H1 (cell line): ENCODE data around the gene LEFTY1. TPM values are rescaled to one million over a fixed set of nuclear protein-coding genes. Genes with fewer than 3 reads are reported as not detected.

Source experiments
- CTCF ChIA-PET: fragments of 300-600 bp; sonication (Branson Sonifier 250); formaldehyde crosslinking; loops from one replicate; lab custom pipeline; 2021; ENCODE audit not compliant: partially characterized antibody; lab: Charles Lee
- POLR2A ChIA-PET: fragments of 300-600 bp; sonication (Branson Sonifier 250); formaldehyde crosslinking; loops from one replicate; lab custom pipeline; 2021; ENCODE audit warnings: inconsistent platforms; ENCODE audit not compliant: partially characterized antibody; lab: Charles Lee
- DNase-seq, 2 experiments: peaks; one replicate each; pipeline versions ENCODE4 v3.0.0 to v3.0.0-alpha.2; 2010 to 2022; ENCODE audit warnings: low spot score in 2 of 2, low read depth in 1 of 2, mixed read lengths in 1 of 2
- FAIRE-seq: peaks from 2 replicates; lab custom pipeline; 2011; peaks lifted over from hg19 to GRCh38; lab: Jason Lieb, UNC
- H2AFZ ChIP-seq: 2 replicates; pipeline ENCODE4 v1.8.1; 2012; ENCODE audit warnings: low read length, inconsistent platforms
- H2AK5ac ChIP-seq: 2 replicates; pipeline ENCODE4 v1.6.1; 2013; ENCODE audit warnings: low read depth, low read length
- H2BK120ac ChIP-seq: replicated peaks from 2 replicates; pipeline ENCODE3; 2013; ENCODE audit warnings: low read depth, low read length, inconsistent platforms
- H2BK12ac ChIP-seq: 2 replicates; pipeline ENCODE4 v1.6.1; 2013; ENCODE audit warnings: low read depth, low read length
- H2BK15ac ChIP-seq: 2 replicates; pipeline ENCODE4 v1.6.1; 2013; ENCODE audit warnings: low read length
- H2BK20ac ChIP-seq: 2 replicates; pipeline ENCODE4 v1.6.1; 2013; ENCODE audit warnings: low read length
- H2BK5ac ChIP-seq: 2 replicates; pipeline ENCODE4 v1.6.1; 2013; ENCODE audit warnings: low read depth, low read length
- H3K14ac ChIP-seq: 2 replicates; pipeline ENCODE4 v1.6.1; 2013; ENCODE audit warnings: inconsistent platforms; ENCODE audit not compliant: insufficient read length
- H3K18ac ChIP-seq: 2 replicates; pipeline ENCODE4 v1.6.1; 2013; ENCODE audit warnings: low read length; ENCODE audit errors: extremely low read depth
- H3K23ac ChIP-seq: 2 replicates; pipeline ENCODE4 v1.6.1; 2013; ENCODE audit warnings: inconsistent platforms; ENCODE audit not compliant: insufficient read length
- H3K23me2 ChIP-seq: 2 replicates; pipeline ENCODE4 v1.6.1; 2013; ENCODE audit warnings: low read depth, low read length
- H3K27ac ChIP-seq: 2 replicates; pipeline ENCODE4 v1.6.1; 2011; ENCODE audit warnings: low read depth, low read length, inconsistent platforms
- H3K27me3 ChIP-seq, 4 experiments: replicated peaks in 1 of 4; 1 replicate in 1 of 4; 2 replicates in 3 of 4; pipeline versions ENCODE4 v1.6.1 to v1.8.1; 2011 to 2013; ENCODE audit warnings: low read length in 3 of 4, mild to moderate bottlenecking in 3 of 4, inconsistent platforms in 2 of 4, mixed read lengths in 2 of 4, moderate library complexity in 1 of 4; ENCODE audit not compliant: control insufficient read depth in 3 of 4, insufficient read depth in 3 of 4; ENCODE audit errors: extremely low read depth in 1 of 4
- H3K36me3 ChIP-seq, 4 experiments: 2 replicates each; pipeline versions ENCODE4 v1.6.1 to v1.8.1; 2011 to 2013; ENCODE audit warnings: mild to moderate bottlenecking in 4 of 4, low read length in 3 of 4, moderate library complexity in 2 of 4, control low read depth in 1 of 4, inconsistent platforms in 1 of 4; ENCODE audit not compliant: insufficient read depth in 4 of 4, control insufficient read depth in 2 of 4
- H3K4ac ChIP-seq: replicated peaks from 2 replicates; pipeline ENCODE3; 2013; ENCODE audit warnings: low read length, low read depth, mixed read lengths, inconsistent platforms; ENCODE audit not compliant: insufficient read length
- H3K4me1 ChIP-seq, 4 experiments: replicated peaks in 1 of 4; 1 replicate in 1 of 4; 2 replicates in 3 of 4; pipeline versions ENCODE4 v1.6.1 to v1.8.1; 2011 to 2013; ENCODE audit warnings: low read length in 3 of 4, inconsistent platforms in 2 of 4, mixed read lengths in 1 of 4; ENCODE audit not compliant: insufficient read depth in 4 of 4, control insufficient read depth in 3 of 4
- H3K4me2 ChIP-seq, 2 experiments: 2 replicates each; pipeline versions ENCODE4 v1.6.1 to v1.8.1; 2011 to 2013; ENCODE audit warnings: low read depth in 2 of 2, low read length in 2 of 2, control low read depth in 1 of 2, inconsistent platforms in 1 of 2, mild to moderate bottlenecking in 1 of 2; ENCODE audit not compliant: insufficient read depth in 1 of 2
- H3K4me3 ChIP-seq, 4 experiments: fragments of 200-600, 300-600 bp in 1 of 4; sonication (generic), shearing (Covaris generic), sonication (Bioruptor Twin) in 1 of 4; 2 replicates each; pipeline versions ENCODE4 v1.5.1 to v1.8.1; 2011 to 2016; ENCODE audit warnings: low read length in 4 of 4, low read depth in 3 of 4, control low read depth in 2 of 4, inconsistent platforms in 2 of 4, mild to moderate bottlenecking in 2 of 4, mixed read lengths in 1 of 4, moderate library complexity in 1 of 4; ENCODE audit not compliant: insufficient read depth in 2 of 4; ENCODE audit errors: extremely low read depth in 1 of 4
- H3K56ac ChIP-seq: replicated peaks from 2 replicates; pipeline ENCODE3; 2013; ENCODE audit warnings: low read depth, mild to moderate bottlenecking, mixed read lengths, low read length, inconsistent platforms; ENCODE audit not compliant: insufficient read length
- H3K79me1 ChIP-seq: 2 replicates; pipeline ENCODE4 v1.6.1; 2013; ENCODE audit warnings: low read depth, low read length, control low read depth
- H3K79me2 ChIP-seq, 2 experiments: 2 replicates each; pipeline versions ENCODE4 v1.6.1 to v1.8.1; 2012 to 2013; ENCODE audit warnings: low read length in 2 of 2, mild to moderate bottlenecking in 2 of 2, inconsistent platforms in 1 of 2; ENCODE audit not compliant: insufficient read depth in 2 of 2, control insufficient read depth in 1 of 2
- H3K9ac ChIP-seq, 4 experiments: replicated peaks in 1 of 4; 1 replicate in 1 of 4; 2 replicates in 3 of 4; pipeline versions ENCODE4 v1.6.1 to v1.8.1; 2011 to 2013; ENCODE audit warnings: low read depth in 3 of 4, low read length in 3 of 4, control low read depth in 2 of 4, mild to moderate bottlenecking in 2 of 4, moderate library complexity in 2 of 4, inconsistent platforms in 1 of 4; ENCODE audit errors: extremely low read depth in 1 of 4
- H3K9me3 ChIP-seq, 2 experiments: 2 replicates each; pipeline versions ENCODE4 v1.6.1 to v1.8.1; 2012 to 2013; ENCODE audit warnings: mild to moderate bottlenecking in 2 of 2, moderate library complexity in 2 of 2, control low read depth in 1 of 2, inconsistent platforms in 1 of 2, low read depth in 1 of 2, low read length in 1 of 2, mixed read lengths in 1 of 2; ENCODE audit not compliant: insufficient read depth in 2 of 2
- H4K20me1 ChIP-seq, 2 experiments: replicated peaks in 1 of 2; 2 replicates each; pipeline versions ENCODE3 to v1.8.1; 2011 to 2013; ENCODE audit warnings: inconsistent platforms in 2 of 2, low read length in 2 of 2, mild to moderate bottlenecking in 1 of 2; ENCODE audit not compliant: insufficient read depth in 2 of 2, control insufficient read depth in 1 of 2
- H4K5ac ChIP-seq: 2 replicates; pipeline ENCODE4 v1.6.1; 2013; ENCODE audit warnings: low read length, low read depth, mixed read lengths, inconsistent platforms; ENCODE audit not compliant: insufficient read length
- H4K8ac ChIP-seq: 2 replicates; pipeline ENCODE4 v1.8.0; 2013; ENCODE audit warnings: mild to moderate bottlenecking, moderate library complexity, low read length, inconsistent platforms; ENCODE audit not compliant: insufficient read depth; ENCODE audit errors: extremely low read depth
- H4K91ac ChIP-seq: replicated peaks from 2 replicates; pipeline ENCODE3; 2013; ENCODE audit warnings: low read length, mixed read lengths, inconsistent platforms; ENCODE audit not compliant: insufficient read length
- CHD1 ChIP-seq: IDR thresholded peaks from 2 replicates; pipeline ENCODE4 v1.6.1; 2012; ENCODE audit warnings: low read depth, low read length, improper control_type of control experiment
- CREB1 ChIP-seq: IDR thresholded peaks from 2 replicates; pipeline ENCODE4 v1.6.1; 2012; ENCODE audit warnings: inconsistent platforms
- FOSL1 ChIP-seq: IDR thresholded peaks from 2 replicates; pipeline ENCODE4 v1.6.1; 2011; ENCODE audit warnings: mild to moderate bottlenecking, low read depth, low read length, moderate library complexity; ENCODE audit not compliant: insufficient read depth
- GABPA ChIP-seq: IDR thresholded peaks from 2 replicates; pipeline ENCODE4 v1.6.1; 2011; ENCODE audit warnings: mild to moderate bottlenecking, low read length, moderate library complexity, borderline replicate concordance; ENCODE audit not compliant: insufficient read depth
- GTF2F1 ChIP-seq: IDR thresholded peaks from 2 replicates; pipeline ENCODE4 v1.6.1; 2012; ENCODE audit warnings: low read depth, low read length, improper control_type of control experiment, borderline replicate concordance
- HDAC2 ChIP-seq, 2 experiments: fragments of 300-600 bp in 1 of 2; sonication (generic) in 1 of 2; IDR thresholded peaks; 2 replicates each; pipeline ENCODE4 v1.6.1; 2011 to 2012; ENCODE audit warnings: low read depth in 2 of 2, low read length in 2 of 2, mild to moderate bottlenecking in 2 of 2, moderate library complexity in 2 of 2, borderline replicate concordance in 1 of 2, inconsistent platforms in 1 of 2
- KDM1A ChIP-seq: fragments of 200-600, 300-600 bp; sonication (generic); IDR thresholded peaks from 2 replicates; pipeline ENCODE4 v1.7.1; 2016; ENCODE audit warnings: mild to moderate bottlenecking, low read length, borderline replicate concordance
- MAFK ChIP-seq: IDR thresholded peaks from 2 replicates; pipeline ENCODE4 v1.6.1; 2012; ENCODE audit warnings: low read depth, mild to moderate bottlenecking, improper control_type of control experiment, low read length
- MAX ChIP-seq: IDR thresholded peaks from 2 replicates; pipeline ENCODE4 v1.6.1; 2012; ENCODE audit warnings: inconsistent platforms
- SIRT6 ChIP-seq: IDR thresholded peaks from one replicate; pipeline ENCODE4 v1.7.1; 2012; ENCODE audit warnings: low read length, inconsistent platforms
- SP2 ChIP-seq: IDR thresholded peaks from 2 replicates; pipeline ENCODE4 v1.6.1; 2012; ENCODE audit warnings: mild to moderate bottlenecking, low read length, inconsistent platforms
- SUZ12 ChIP-seq: fragments of 200-600 bp; sonication (generic); IDR thresholded peaks from 2 replicates; pipeline ENCODE4 v1.6.1; 2012; ENCODE audit warnings: mild to moderate bottlenecking, inconsistent platforms, low read length, moderate library complexity, mixed read lengths
- WGBS, 2 experiments: shearing (Covaris generic) in 1 of 2; methylation state at CpG; one replicate each; pipeline versions ENCODE4 v1.1.6 to v1.1.7; 2013 to 2015; ENCODE audit warnings: low lambda C conversion rate in 2 of 2, mixed read lengths in 2 of 2, inconsistent platforms in 1 of 2, low coverage in 1 of 2, missing lambda C conversion rate in 1 of 2; ENCODE audit not compliant: insufficient replicate concordance in 2 of 2, insufficient coverage in 1 of 2, insufficient read length in 1 of 2; ENCODE audit errors: extremely low coverage in 1 of 2, missing lambda C conversion rate in 1 of 2; 5-methylcytosine and 5-hydroxymethylcytosine counted together
- polyA plus RNA-seq, 7 experiments: library from polyadenylated mRNA; depleted of rRNA in 3 of 7; stranded (reverse) in 5 of 7; unstranded in 2 of 7; fragments of >200 nt in 5 of 7; fragments of 200-250 nt in 2 of 7; gene quantifications; 1 replicate in 5 of 7; 2 replicates in 1 of 7; 4 replicates in 1 of 7; pipeline versions ENCODE4 v1.2.1 to v1.2.3, GENCODE V29; 2011 to 2013; ENCODE audit warnings: missing spikeins in 2 of 7, mixed read lengths in 2 of 7
- total RNA-seq: library from RNA; stranded (reverse); fragmentation: NEBNext Ultra II Directional; extraction: Animal tissue kit (Norgen Biotek cat#: 25700); gene quantifications from 2 replicates; pipeline ENCODE4 v1.2.1, GENCODE V29; 2021

Gene LEFTY1
- total and polyA plus RNA-seq, 2 of the 8 experiments (the other 6 are each of a cell fraction or from before 2014, with no cell fraction given): 4.5 to 11.7 TPM

- no peak overlapping the region for H2AK5ac ChIP-seq
- H3K14ac ChIP-seq: no peak overlapping the region
- H3K79me1 ChIP-seq: no peaks in the 10 kb centered on the region
- H2BK12ac ChIP-seq: no peak overlapping the region
- no peaks in the 10 kb centered on the region for H3K79me2 ChIP-seq
- H3K36me3 ChIP-seq: no peaks in the 10 kb centered on the region
- no peaks in the 10 kb centered on the region for H3K9me3 ChIP-seq
- no peak overlapping the region for H3K9ac ChIP-seq
- POLR2A ChIA-PET: interaction anchor here (1.6 to 2.8 kb wide), 2 partner anchors 13 to 18 kb away, joined by 5 to 7 read pairs; no protein-coding TSS in a partner anchor
- H3K4me3 ChIP-seq: no peak overlapping the region
- H4K20me1 ChIP-seq: no peaks in the 10 kb centered on the region
- CTCF ChIA-PET: interaction anchor here (0.8 to 21.3 kb wide), 6 partner anchors 9 to 41 kb away, joined by 3 to 406 read pairs (median 4); no protein-coding TSS in a partner anchor
- no peak overlapping the region for H2BK120ac ChIP-seq
- no peak overlapping the region for H2AFZ ChIP-seq
- H3K27me3 ChIP-seq: peaks cover 0 to 26% (median 13%) of the 10 kb centered on the region in 4 experiments; a peak in 5 of 7 replicates
- H3K4ac ChIP-seq: no peak overlapping the region
- no peak overlapping the region for H3K4me2 ChIP-seq
- H2BK15ac ChIP-seq: no peak overlapping the region
- H3K23ac ChIP-seq: no peak overlapping the region
- peaks cover 9% of the 10 kb centered on the region; the same call in 1 of the 2 replicates for H3K23me2 ChIP-seq
- no peak overlapping the region for H4K5ac ChIP-seq
- H3K56ac ChIP-seq: no peak overlapping the region
- H2BK5ac ChIP-seq: no peak overlapping the region
- H2BK20ac ChIP-seq: no peak overlapping the region
- no peak overlapping the region for H4K8ac ChIP-seq
- FAIRE-seq (no peak), DNase-seq (no peak)
- H3K27ac ChIP-seq: no peak overlapping the region
- H4K91ac ChIP-seq: no peak overlapping the region
- H3K4me1 ChIP-seq: peaks cover 10 to 32% (median 24%) of the 10 kb centered on the region in 4 experiments
- no peak overlapping the region for H3K18ac ChIP-seq
- 95% methylated on average over 19 of the region's 19 CpGs; no CpG with 5 or more reads in 1 of the 2 experiments for WGBS, 2 experiments
- TF ChIP-seq CHD1 (no peak), KDM1A (no peak), SIRT6 (no peak), GABPA (no peak), MAFK (no peak), HDAC2 (IDR thresholded peaks at IDR 0.05; ENCODE audit: borderline replicate concordance in 1 of 2, low read depth in 2 of 2, low read length in 2 of 2) (no peak), SP2 (no peak), GTF2F1 (no peak), FOSL1 (no peak), MAX (no peak), CREB1 (no peak), SUZ12 (no peak)
These were observed 2.6 kb downstream of the LEFTY1 start for GRCh38 chr1:225886159-225887029.
